ENCODE measurements around the gene KIF21B. TPM values are rescaled to one million over a fixed set of nuclear protein-coding genes. Genes with fewer than 3 reads are reported as not detected.

Gene KIF21B
- total and polyA plus RNA-seq, 4 donors, result 1.3 to 7.4 (median 4.8) TPM

DNA sequence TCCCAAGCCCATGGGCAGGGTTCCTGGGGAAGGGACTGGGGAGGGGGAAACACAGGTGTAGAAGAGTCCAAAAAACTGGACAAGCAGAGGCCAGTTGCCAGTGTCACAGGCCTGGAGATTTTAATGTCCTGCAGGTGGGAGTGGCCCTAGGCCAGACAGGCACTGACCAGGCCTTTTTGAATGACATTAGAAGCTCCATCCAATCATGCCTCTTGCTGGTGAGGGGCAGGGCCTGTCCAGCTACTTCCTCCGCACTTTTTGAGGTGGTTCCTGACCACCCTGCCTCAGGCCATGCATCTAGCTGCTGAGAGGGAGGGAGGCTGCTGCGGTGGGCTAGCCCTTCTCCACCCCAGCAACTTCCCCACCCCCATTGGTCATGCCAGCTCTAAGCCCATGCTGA lies 15.9 kb upstream of the KIF21B start:
- Histone ChIP-seq H3K27ac (ENCODE audit: low read depth in 1 of 2, low read length in 1 of 2) (no peak overlapping the region), H3K4me1 (ENCODE audit: control insufficient read depth in 5 of 5, insufficient read depth in 5 of 5, low read length in 5 of 5) (peaks cover 0 to 16% (median 6%) of the 10 kb centered on the region in 5 donors), H3K4me3 (no peak overlapping the region), H3K36me3 (ENCODE audit: control insufficient read depth in 4 of 4, insufficient read depth in 4 of 4, low read length in 4 of 4) (no peaks in the 10 kb centered on the region), H3K9ac (ENCODE audit: insufficient read depth in 1 of 2, low read length in 2 of 2) (no peak overlapping the region), H3K9me3 (ENCODE audit: control insufficient read depth in 4 of 4, insufficient read depth in 3 of 4, low read length in 3 of 4) (no peaks in the 10 kb centered on the region), H3K27me3 (ENCODE audit: control insufficient read depth in 3 of 3, insufficient read depth in 3 of 3, low read length in 2 of 3) (peaks cover 0 to 2% (median 0%) of the 10 kb centered on the region in 3 donors)
- 94 to 100% methylated on average over 2 of the region's 2 CpGs for WGBS, 2 donors
- DNase-seq (no peak), ATAC-seq (ENCODE audit: insufficient read depth, low FRiP score) (no peak)
- TF ChIP-seq, protein P1, sequence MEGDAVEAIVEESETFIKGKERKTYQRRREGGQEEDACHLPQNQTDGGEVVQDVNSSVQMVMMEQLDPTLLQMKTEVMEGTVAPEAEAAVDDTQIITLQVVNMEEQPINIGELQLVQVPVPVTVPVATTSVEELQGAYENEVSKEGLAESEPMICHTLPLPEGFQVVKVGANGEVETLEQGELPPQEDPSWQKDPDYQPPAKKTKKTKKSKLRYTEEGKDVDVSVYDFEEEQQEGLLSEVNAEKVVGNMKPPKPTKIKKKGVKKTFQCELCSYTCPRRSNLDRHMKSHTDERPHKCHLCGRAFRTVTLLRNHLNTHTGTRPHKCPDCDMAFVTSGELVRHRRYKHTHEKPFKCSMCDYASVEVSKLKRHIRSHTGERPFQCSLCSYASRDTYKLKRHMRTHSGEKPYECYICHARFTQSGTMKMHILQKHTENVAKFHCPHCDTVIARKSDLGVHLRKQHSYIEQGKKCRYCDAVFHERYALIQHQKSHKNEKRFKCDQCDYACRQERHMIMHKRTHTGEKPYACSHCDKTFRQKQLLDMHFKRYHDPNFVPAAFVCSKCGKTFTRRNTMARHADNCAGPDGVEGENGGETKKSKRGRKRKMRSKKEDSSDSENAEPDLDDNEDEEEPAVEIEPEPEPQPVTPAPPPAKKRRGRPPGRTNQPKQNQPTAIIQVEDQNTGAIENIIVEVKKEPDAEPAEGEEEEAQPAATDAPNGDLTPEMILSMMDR (IDR thresholded peaks at IDR 0.05; ENCODE audit: control extremely low read depth, extremely low read depth), result no peak

DNA sequence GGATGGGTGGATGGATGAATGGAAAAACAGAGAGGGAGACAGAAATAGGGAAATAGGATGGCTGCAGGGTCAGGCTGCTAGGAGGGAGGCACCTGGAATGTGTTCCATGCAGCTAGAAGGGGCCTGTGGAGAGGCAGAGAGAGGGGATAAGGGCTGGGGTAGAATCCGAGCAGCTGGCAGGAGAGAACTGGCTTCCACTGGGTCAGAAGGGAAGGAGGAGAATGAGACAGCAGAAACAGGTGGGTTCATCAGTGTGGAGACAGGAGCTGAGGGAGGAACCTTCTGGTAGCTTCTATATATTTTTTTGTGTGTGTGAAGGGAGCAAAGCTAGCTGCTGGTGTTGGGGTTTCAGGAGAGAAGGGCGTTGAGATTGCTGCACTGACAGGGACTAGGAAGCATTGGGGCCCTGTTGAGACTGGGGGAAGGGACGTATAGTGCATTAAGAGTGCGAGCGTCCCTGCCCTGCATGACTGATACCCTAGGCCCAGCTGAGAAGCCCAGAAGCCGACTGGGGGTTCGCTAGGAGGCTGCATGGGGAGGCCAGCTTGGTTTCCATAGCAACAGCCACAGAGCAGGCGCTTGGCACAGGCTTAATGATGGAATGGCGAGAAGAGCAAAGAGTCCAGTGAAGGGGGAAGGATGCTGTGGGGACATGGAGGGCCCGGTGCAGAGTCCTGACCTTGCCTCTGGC lies 14.8 kb upstream of the KIF21B start:
- WGBS, 2 donors, result 90 to 91% methylated on average over 10 of the region's 10 CpGs
- Histone ChIP-seq H3K4me3 (no peak overlapping the region), H3K27ac (ENCODE audit: low read depth in 1 of 2, low read length in 1 of 2) (no peak overlapping the region), H3K9me3 (ENCODE audit: control insufficient read depth in 4 of 4, insufficient read depth in 3 of 4, low read length in 3 of 4) (no peaks in the 10 kb centered on the region), H3K9ac (ENCODE audit: insufficient read depth in 1 of 2, low read length in 2 of 2) (no peak overlapping the region), H3K4me1 (ENCODE audit: control insufficient read depth in 5 of 5, insufficient read depth in 5 of 5, low read length in 5 of 5) (peaks cover 0 to 16% (median 6%) of the 10 kb centered on the region in 5 donors), H3K27me3 (ENCODE audit: control insufficient read depth in 3 of 3, insufficient read depth in 3 of 3, low read length in 2 of 3) (peaks cover 0 to 2% (median 0%) of the 10 kb centered on the region in 3 donors), H3K36me3 (ENCODE audit: control insufficient read depth in 4 of 4, insufficient read depth in 4 of 4, low read length in 4 of 4) (no peaks in the 10 kb centered on the region)
- TF ChIP-seq, protein P1 (IDR thresholded peaks at IDR 0.05; ENCODE audit: control extremely low read depth, extremely low read depth), result no peak
- DNase-seq (no peak), ATAC-seq (ENCODE audit: insufficient read depth, low FRiP score) (no peak)

DNA sequence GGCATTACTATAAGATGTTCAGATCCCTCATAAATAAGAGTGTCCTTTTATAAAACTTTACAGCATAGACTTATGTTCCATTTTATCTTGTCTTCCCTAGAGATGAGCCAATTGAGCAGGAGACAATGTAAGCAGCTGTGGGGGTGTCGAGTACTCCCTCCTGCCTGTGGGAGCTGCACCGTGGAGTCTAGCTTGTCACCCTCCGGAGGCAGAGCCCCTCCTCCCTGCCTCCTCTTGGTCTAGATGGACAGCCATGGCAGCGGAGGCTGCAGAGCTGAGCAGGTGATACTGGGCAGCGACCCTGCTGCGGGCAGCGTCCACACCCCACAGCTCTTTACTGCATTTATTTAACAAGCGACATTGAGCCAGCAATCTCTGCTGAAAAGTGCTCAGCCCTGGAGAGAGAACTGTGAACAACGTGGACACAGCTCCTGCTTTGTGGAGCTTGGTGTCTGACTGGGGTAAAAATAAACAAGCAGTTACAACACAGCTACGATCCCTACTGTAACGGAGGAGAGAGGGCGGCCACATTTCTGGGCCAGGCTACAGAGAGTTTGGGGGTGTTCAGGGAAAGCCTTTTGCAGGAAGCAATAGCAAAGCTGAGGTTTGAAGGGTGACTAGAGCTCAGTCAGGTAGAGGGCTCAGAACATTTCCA lies 12.8 kb upstream of the KIF21B start:
- H3K9ac ChIP-seq (ENCODE audit: insufficient read depth in 1 of 2, low read length in 2 of 2), result no peak overlapping the region
- no peak overlapping the region for H3K27ac ChIP-seq (ENCODE audit: low read depth in 1 of 2, low read length in 1 of 2)
- ATAC-seq (ENCODE audit: insufficient read depth, low FRiP score) (no peak), DNase-seq (peak in 2 of 3 donors; percentile 42 to 68)
- H3K27me3 ChIP-seq (ENCODE audit: control insufficient read depth in 3 of 3, insufficient read depth in 3 of 3, low read length in 2 of 3), result peaks cover 0 to 2% (median 0%) of the 10 kb centered on the region in 3 donors
- H3K4me3 ChIP-seq, result no peak overlapping the region
- no peaks in the 10 kb centered on the region for H3K36me3 ChIP-seq (ENCODE audit: control insufficient read depth in 4 of 4, insufficient read depth in 4 of 4, low read length in 4 of 4)
- no peaks in the 10 kb centered on the region for H3K9me3 ChIP-seq (ENCODE audit: control insufficient read depth in 4 of 4, insufficient read depth in 3 of 4, low read length in 3 of 4)
- H3K4me1 ChIP-seq (ENCODE audit: control insufficient read depth in 5 of 5, insufficient read depth in 5 of 5, low read length in 5 of 5), result peaks cover 0 to 16% (median 6%) of the 10 kb centered on the region in 5 donors
- TF ChIP-seq, protein P1 (IDR thresholded peaks at IDR 0.05; ENCODE audit: control extremely low read depth, extremely low read depth), result no peak
- 65 to 78% methylated on average over 12 of the region's 12 CpGs for WGBS, 2 donors
